GM12878 (cell line): Measurements from ENCODE around the gene HMCN2. TPM values are rescaled to one million over a fixed set of nuclear protein-coding genes. Genes with fewer than 3 reads are reported as not detected.

Source experiments
- ATAC-seq: fragments of 200-7000 bp; cut with Tn5 transposase; 3 replicates; pipeline ENCODE4 v1.9.1; 2020; ENCODE audit warnings: mild to moderate bottlenecking, moderate library complexity
- BruUV-seq: library from RNA; stranded (reverse); fragments of 400-500 nt; replicated peaks from 2 replicates; lab custom pipeline; 2021; lab: Mats Ljungman, UMichigan
- CTCF ChIA-PET: fragments of 300-600 bp; sonication (Branson Sonifier 250); formaldehyde crosslinking; extraction: SDS; loops from one replicate; lab custom pipeline; 2021; ENCODE audit warnings: inconsistent platforms; lab: Yijun Ruan, JAX
- POLR2A ChIA-PET: fragments of 350-600 bp; formaldehyde crosslinking; extraction: SDS; loops from one replicate; lab custom pipeline; 2021; ENCODE audit warnings: inconsistent platforms; lab: Charles Lee
- RAD21 ChIA-PET: fragments of 300-600 bp; sonication (Branson Sonifier 250); formaldehyde crosslinking; loops from one replicate; lab custom pipeline; 2023; ENCODE audit warnings: antibody characterized with exemption; ENCODE audit not compliant: unreplicated experiment; lab: Charles Lee
- SMC1A ChIA-PET: fragments of 300-600 bp; sonication (Branson Sonifier 250); formaldehyde crosslinking; loops from one replicate; lab custom pipeline; 2023; ENCODE audit not compliant: unreplicated experiment, uncharacterized antibody; lab: Charles Lee
- DNase-seq: peaks from one replicate; pipeline ENCODE4 v3.0.0-alpha.2; 2011; ENCODE audit warnings: low read depth, low spot score
- FAIRE-seq: peaks from 3 replicates; lab custom pipeline; 2011; peaks lifted over from hg19 to GRCh38; lab: Jason Lieb, UNC
- H2AFZ ChIP-seq: 2 replicates; pipeline ENCODE4 v1.6.0; 2011; ENCODE audit warnings: low read depth, low read length, control low read depth; ENCODE audit not compliant: control insufficient read depth
- H3K27ac ChIP-seq: 2 replicates; pipeline ENCODE4 v1.5.1; 2011; ENCODE audit warnings: control low read depth; ENCODE audit not compliant: control insufficient read depth, insufficient read depth
- H3K27me3 ChIP-seq, 2 experiments: replicated peaks in 1 of 2; 2 replicates each; pipeline versions ENCODE4 v1.6.0 to v1.6.1; 2011; ENCODE audit warnings: low read length in 1 of 2; ENCODE audit not compliant: control insufficient read depth in 2 of 2, insufficient read depth in 2 of 2
- H3K36me3 ChIP-seq, 2 experiments: 2 replicates each; pipeline ENCODE4 v1.5.1; 2011; ENCODE audit warnings: low read length in 1 of 2; ENCODE audit not compliant: control insufficient read depth in 2 of 2, insufficient read depth in 2 of 2
- H3K4me1 ChIP-seq: 2 replicates; pipeline ENCODE4 v1.6.1; 2011; ENCODE audit warnings: mild to moderate bottlenecking, low read length, moderate library complexity, mixed read lengths; ENCODE audit not compliant: control insufficient read depth, insufficient read depth
- H3K4me2 ChIP-seq: 2 replicates; pipeline ENCODE4 v1.6.0; 2011; ENCODE audit warnings: control low read depth; ENCODE audit not compliant: control insufficient read depth, insufficient read depth
- H3K4me3 ChIP-seq: fragments of 200-600 bp; sonication (generic); 2 replicates; pipeline ENCODE4 v1.5.1; 2016
- H3K79me2 ChIP-seq: 2 replicates; pipeline ENCODE4 v1.6.0; 2011; ENCODE audit warnings: low read length; ENCODE audit not compliant: control insufficient read depth, insufficient read depth
- H3K9ac ChIP-seq: 2 replicates; pipeline ENCODE4 v1.8.0; 2011; ENCODE audit warnings: low read length, control low read depth, mixed read lengths; ENCODE audit not compliant: control insufficient read depth, insufficient read depth
- H3K9me3 ChIP-seq: replicated peaks from 3 replicates; pipeline ENCODE4 v1.5.1; 2011; ENCODE audit warnings: mild to moderate bottlenecking, low read length; ENCODE audit not compliant: control insufficient read depth, insufficient read depth
- H4K20me1 ChIP-seq: 2 replicates; pipeline ENCODE4 v1.6.0; 2011; ENCODE audit not compliant: control insufficient read depth, insufficient read depth
- CTCF ChIP-seq, 3 experiments: IDR thresholded peaks in 2 of 3; conservative IDR thresholded peaks in 1 of 3; 2 replicates each; pipeline ENCODE4 v1.5.1; 2011; ENCODE audit warnings: low read depth in 3 of 3, low read length in 3 of 3, mild to moderate bottlenecking in 3 of 3, control low read depth in 2 of 3, moderate library complexity in 2 of 3, inconsistent platforms in 1 of 3, mixed read lengths in 1 of 3; ENCODE audit not compliant: control insufficient read depth in 2 of 3, insufficient read depth in 1 of 3; ENCODE audit errors: extremely low read depth in 1 of 3
- E2F8 ChIP-seq: fragments of 450-650 bp; IDR thresholded peaks from 2 replicates; pipeline ENCODE4 v1.6.1; 2018; ENCODE audit warnings: mild to moderate bottlenecking, low read depth, moderate library complexity; ENCODE audit not compliant: partially characterized antibody
- E4F1 ChIP-seq: fragments of 450-650 bp; IDR thresholded peaks from 2 replicates; pipeline ENCODE4 v1.6.1; 2018; ENCODE audit warnings: borderline replicate concordance, mild to moderate bottlenecking; ENCODE audit not compliant: partially characterized antibody
- SKIL ChIP-seq: fragments of 450-650 bp; IDR thresholded peaks from 2 replicates; pipeline ENCODE4 v1.6.1; 2017; ENCODE audit warnings: mild to moderate bottlenecking, low read depth, inconsistent platforms; ENCODE audit not compliant: poor library complexity, severe bottlenecking
- YY1 ChIP-seq: IDR thresholded peaks from 2 replicates; pipeline ENCODE4 v1.6.1; 2011; ENCODE audit warnings: low read depth, mild to moderate bottlenecking, low read length
- WGBS: methylation state at CpG from one replicate; pipeline ENCODE4 v1.1.6; 2016; ENCODE audit warnings: low lambda C conversion rate; ENCODE audit not compliant: insufficient replicate concordance, insufficient coverage; ENCODE audit errors: missing lambda C conversion rate; 5-methylcytosine and 5-hydroxymethylcytosine counted together
- in situ Hi-C: fragments of 300-500 bp; cut with MboI; formaldehyde crosslinking; loops from 9 replicates; pipeline ENCODE4 v1.14.3; 2018; ENCODE audit warnings: mixed read lengths
- intact Hi-C: fragments of 100-400 bp; cut with micrococcal nuclease; formaldehyde crosslinking; loops from one replicate; pipeline ENCODE4 v1.14.2; 2022; ENCODE audit not compliant: unreplicated experiment
- polyA plus RNA-seq, 11 experiments: library from polyadenylated mRNA; depleted of rRNA in 4 of 11; unstranded in 6 of 11; stranded (reverse) in 5 of 11; fragments of >200 nt; fragmentation: Nextera tagmentation in 4 of 11; fragmentation: Illumina TruSeq in 1 of 11; extraction: Ambion mirVana in 4 of 11; extraction: Trizol in 1 of 11; gene quantifications; 1 replicate in 1 of 11; 2 replicates in 10 of 11; pipeline versions ENCODE4 v1.2.1 to v1.2.3, GENCODE V29; 2011 to 2016; ENCODE audit warnings: inconsistent platforms in 2 of 11, missing spikeins in 2 of 11, low read depth in 1 of 11
- total RNA-seq, 4 experiments: library from RNA; depleted of rRNA in 3 of 4; stranded (reverse); fragments of >200 nt in 3 of 4; fragmentation: Illumina TruSeq in 1 of 4; extraction: Trizol in 1 of 4; gene quantifications; 2 replicates each; pipeline versions ENCODE4 v1.2.1 to v1.2.3, GENCODE V29; 2013 to 2021

The HMCN2 gene
- total and polyA plus RNA-seq, 10 of the 15 experiments (the other 5 are each of a cell fraction or from before 2014, with no cell fraction given), result 0.04 TPM; not detected in 9

- TF ChIP-seq YY1 (no peak), E2F8 (no peak)
- TF ChIP-seq, all 136 proteins: peak for 0
These were observed 2.8 kb upstream of the HMCN2 start (continued) for GRCh38 chr9:130262771-130263170.

GRCh38 chr9:130263601-130264413 lies 1.8 kb upstream of the HMCN2 start:
- Histone ChIP-seq H3K4me1 (no peaks in the 10 kb centered on the region), H3K9me3 (no peaks in the 10 kb centered on the region), H3K4me2 (no peak overlapping the region), H3K79me2 (no peaks in the 10 kb centered on the region), H4K20me1 (no peaks in the 10 kb centered on the region), H3K27ac (no peak overlapping the region), H3K9ac (no peak overlapping the region), H2AFZ (no peak overlapping the region)
- SMC1A ChIA-PET, result no interaction called here
- RAD21 ChIA-PET, result no interaction called here
- in situ Hi-C loops (no loop called here), intact Hi-C loops (no loop called here)
- no TSS peak for BruUV-seq
- WGBS, result 42% methylated on average over 10 of the region's 10 CpGs
- ATAC-seq, result no peak
- CTCF ChIA-PET, result interaction anchor here (0.9 kb wide), 1 partner anchor 21 kb away, joined by 3 read pairs; no protein-coding TSS in a partner anchor
- no peak for DNase-seq
- no peak for FAIRE-seq
- POLR2A ChIA-PET, result no interaction called here
- TF ChIP-seq CTCF (IDR thresholded peaks at IDR 0.05 in 2 of 3, conservative IDR thresholded peaks at IDR 0.05 in 1 of 3; ENCODE audit: control insufficient read depth in 2 of 3, extremely low read depth in 1 of 3, insufficient read depth in 1 of 3, low read depth in 3 of 3, low read length in 3 of 3) (0 out of 6 replicates have a peak, but pooled peaks of 1 of the 3 experiments have one; percentile 2), E4F1 (no peak), SKIL (no peak)
- TF ChIP-seq, all 136 proteins: peak for 1
- Histone ChIP-seq H3K4me3 (no peak overlapping the region), H3K27me3 (peaks cover 12 to 14% of the 10 kb centered on the region in 2 experiments), H3K36me3 (no peaks in the 10 kb centered on the region)
